ENCODE results near the gene DYNLT4.
A peak's percentile ranks its signal among the peaks of the same experiment; 100 is the strongest.
"Not testable (repeated sequence)": the region's sequence is repeated elsewhere in the genome, so short reads cannot be mapped to it uniquely, and the experiment has no call there.

Gene DYNLT4

DNA sequence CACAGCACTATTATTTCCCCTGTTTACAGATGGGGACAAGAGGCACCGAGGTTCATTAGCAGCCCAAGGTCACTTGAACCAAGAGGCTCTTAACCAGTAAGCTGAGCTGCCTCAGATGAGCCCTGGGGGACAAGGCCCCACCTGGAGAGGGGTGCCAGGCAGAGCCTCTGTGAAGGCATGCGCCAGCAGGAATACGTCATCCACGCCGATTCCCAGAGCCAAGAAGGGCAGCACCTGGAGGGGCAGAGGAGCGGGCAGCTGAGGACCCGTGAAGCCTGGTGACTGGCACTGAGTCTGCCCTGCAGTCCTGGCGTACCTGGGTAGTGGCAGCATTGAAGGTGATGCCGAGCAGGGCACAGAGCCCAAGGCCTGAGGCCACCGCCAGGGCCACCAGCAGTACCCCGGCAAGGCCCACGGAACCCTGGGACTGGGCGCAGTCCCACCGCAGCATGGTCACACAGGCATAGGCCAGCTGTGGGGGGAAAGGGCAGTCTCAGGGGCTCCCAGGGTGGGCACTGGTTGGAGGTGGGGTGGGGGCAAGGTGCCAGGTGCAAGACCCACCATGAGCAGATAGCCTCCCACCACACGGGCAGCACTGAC is 21.8 kb upstream of the DYNLT4 start:
- no peak for DNase-seq (ENCODE audit: low read depth, low spot score)

DNA sequence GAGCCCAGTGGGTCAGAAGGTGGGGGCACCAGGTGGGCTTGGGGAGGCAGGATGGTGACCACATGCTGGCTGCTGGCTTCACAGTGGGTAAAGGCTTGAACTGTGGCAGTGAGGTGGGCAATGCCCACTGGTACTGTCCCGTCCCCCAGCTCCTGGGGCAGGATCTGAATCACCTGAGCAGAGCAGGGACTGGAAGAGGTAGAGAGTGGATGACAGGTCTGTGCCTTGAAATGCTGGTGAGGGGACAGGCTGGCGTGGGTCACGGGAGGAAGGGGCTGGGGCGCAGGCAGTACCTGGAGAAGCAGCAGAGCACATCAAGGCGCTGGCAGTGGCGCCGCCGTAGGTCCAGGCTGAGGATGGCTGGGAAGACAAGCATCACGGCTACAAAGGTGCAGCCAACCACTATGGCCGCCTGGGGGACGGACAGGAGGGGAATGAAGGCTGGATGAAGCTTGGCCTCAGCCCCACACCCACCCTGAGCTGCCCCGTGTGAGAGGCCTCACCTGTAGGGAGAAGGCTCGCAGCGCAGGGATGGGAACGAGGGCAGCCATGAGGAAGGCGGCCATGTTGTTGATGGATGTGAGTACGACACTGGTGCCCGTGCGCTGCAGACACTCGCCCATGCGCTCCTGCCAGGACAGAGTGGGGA is 21.0 kb upstream of the DYNLT4 start:
- DNase-seq (ENCODE audit: low read depth, low spot score), result no peak

- no peak for DNase-seq (ENCODE audit: low read depth, low spot score)
These were observed 20.2 kb upstream of the DYNLT4 start for GRCh38 chr1:44827197-44828002.

GRCh38 chr1:44826375-44827196 is 19.4 kb upstream of the DYNLT4 start:
- no peak for DNase-seq (ENCODE audit: low read depth, low spot score)

GRCh38 chr1:44824392-44824791 is 17.2 kb upstream of the DYNLT4 start:
- DNase-seq (ENCODE audit: low read depth, low spot score), result not testable (repeated sequence)

DNA sequence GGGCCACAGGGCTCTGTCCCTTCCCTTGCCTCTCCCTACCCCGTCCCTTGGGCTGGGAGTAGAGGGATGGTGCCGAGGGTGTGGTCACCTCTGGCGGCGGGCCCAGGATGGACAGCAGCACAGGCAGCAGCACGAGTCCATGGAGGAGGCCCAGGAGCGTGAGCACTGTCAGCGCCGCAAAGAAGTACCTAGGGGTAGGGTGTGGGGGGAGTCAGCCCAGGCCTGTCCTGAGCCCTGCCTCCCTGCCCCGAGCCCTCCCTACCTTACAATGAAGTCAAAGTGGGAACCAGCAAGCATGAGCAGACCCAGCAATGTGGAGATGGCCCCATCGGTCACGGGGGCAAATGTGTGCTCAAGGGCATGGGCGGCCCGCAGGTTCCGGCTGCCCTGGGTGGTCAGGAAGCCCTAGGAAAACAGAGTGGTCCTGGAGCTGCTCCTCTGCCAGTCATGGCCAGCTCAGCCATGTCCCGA is 15.9 kb upstream of the DYNLT4 start:
- DNase-seq (ENCODE audit: low read depth, low spot score), result no peak

- no peak for DNase-seq (ENCODE audit: low read depth, low spot score)
These were observed 15.1 kb upstream of the DYNLT4 start for GRCh38 chr1:44822131-44822701.

GRCh38 chr1:44821240-44821715 is 14.1 kb upstream of the DYNLT4 start:
- no peak for DNase-seq (ENCODE audit: low read depth, low spot score)

- DNase-seq (ENCODE audit: low read depth, low spot score), result no peak
These were observed 13.4 kb upstream of the DYNLT4 start for GRCh38 chr1:44820328-44821239.

DNA sequence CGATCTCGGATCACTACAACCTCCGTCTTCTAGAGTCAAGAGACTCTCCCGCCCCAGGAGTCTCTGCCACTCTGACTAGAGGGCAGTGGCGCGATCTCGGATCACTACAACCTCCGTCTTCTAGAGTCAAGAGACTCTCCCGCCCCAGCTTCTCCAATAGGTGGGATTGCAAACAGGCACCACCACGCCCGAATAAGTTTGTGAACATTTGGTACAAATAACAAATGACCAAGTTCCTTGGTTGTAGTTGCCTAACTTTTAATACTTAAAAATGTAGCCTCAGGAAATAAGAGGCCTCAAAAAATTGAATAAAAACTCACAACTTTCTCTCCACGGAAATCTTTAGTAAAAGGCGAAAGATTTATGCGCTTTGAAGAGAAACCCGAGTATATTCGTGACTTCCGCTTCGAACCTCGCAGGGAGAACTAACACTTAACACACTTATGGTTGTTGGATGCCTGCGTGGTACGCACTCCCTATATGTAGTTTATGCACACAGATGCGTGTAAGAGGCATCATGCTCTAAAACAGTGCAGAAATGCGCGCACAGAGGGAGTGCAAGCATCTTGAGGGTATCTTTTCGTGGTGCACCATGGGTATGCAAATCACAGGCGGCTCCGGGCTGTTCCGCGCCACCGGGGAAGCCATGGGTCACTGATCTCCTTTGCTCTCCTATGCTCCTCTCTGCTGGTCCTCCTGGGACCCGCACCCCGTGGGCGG is 12.6 kb upstream of the DYNLT4 start:
- DNase-seq (ENCODE audit: low read depth, low spot score), result peak; percentile 62

DNA sequence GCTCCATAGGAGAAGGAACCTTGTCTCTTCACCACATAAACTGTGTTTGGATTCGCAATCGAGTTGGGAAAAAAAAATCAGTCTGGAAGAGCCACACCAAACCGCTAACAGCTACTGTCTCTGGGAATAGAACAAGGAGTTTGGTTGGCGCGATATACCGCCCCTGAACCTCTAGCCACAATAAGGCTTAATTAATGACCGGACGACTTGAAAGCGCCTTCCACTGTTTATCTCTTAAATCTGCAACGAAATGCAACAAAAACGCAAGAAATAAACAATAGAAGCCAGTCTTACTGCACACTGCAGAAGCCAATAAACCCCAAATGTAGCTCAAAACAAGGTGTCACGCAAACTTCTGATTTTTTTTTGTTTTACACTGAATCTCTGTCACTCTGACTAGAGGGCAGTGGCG is 12.1 kb upstream of the DYNLT4 start:
- DNase-seq (ENCODE audit: low read depth, low spot score), result no peak

- no peak for DNase-seq (ENCODE audit: low read depth, low spot score)
These were observed 10.8 kb upstream of the DYNLT4 start for GRCh38 chr1:44817771-44818495.

- DNase-seq (ENCODE audit: low read depth, low spot score), result no peak
These were observed 10.2 kb upstream of the DYNLT4 start for GRCh38 chr1:44817307-44817706.

- DNase-seq (ENCODE audit: low read depth, low spot score), result not testable (repeated sequence)
These were observed 8.8 kb upstream of the DYNLT4 start for GRCh38 chr1:44815926-44816325.

- no peak for DNase-seq (ENCODE audit: low read depth, low spot score)
These were observed 5.8 kb upstream of the DYNLT4 start for GRCh38 chr1:44812822-44813543.

- no peak for DNase-seq (ENCODE audit: low read depth, low spot score)
These were observed 4.1 kb upstream of the DYNLT4 start for GRCh38 chr1:44811234-44811633.

GRCh38 chr1:44810762-44811105 is 3.6 kb upstream of the DYNLT4 start:
- not testable (repeated sequence) for DNase-seq (ENCODE audit: low read depth, low spot score)

DNA sequence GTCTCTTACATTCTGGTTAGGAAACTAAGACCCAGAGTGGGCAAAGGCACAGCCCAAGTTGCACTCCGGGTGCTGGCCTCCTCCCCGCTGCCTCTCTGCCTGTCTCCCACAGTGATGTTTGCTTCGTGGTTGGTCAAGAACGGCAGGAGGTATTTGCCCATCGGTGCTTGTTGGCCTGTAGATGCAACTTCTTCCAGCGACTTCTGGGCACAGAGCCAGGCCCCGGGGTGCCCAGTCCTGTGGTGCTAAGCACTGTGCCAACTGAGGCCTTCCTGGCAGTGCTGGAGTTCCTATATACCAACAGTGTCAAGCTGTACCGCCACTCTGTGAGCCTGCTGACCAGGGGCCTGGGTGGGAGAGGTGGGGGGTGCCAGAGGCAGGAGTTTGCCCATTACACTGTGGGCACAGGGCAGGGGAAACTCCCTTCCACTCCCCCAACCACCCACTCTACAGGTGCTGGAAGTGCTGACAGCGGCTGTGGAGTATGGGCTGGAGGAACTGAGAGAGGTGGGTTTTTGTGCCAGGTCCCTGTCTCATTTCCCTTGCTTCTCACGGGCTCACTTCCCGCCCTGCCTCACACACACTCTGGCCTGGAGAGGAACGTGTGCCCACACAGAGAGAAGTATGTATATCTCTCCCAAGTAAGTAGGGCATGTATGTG is 3.1 kb upstream of the DYNLT4 start:
- DNase-seq (ENCODE audit: low read depth, low spot score), result no peak

All from activated naive CD8-positive, alpha-beta T cell treated with anti-CD3 and anti-CD28 coated beads, Interleukin-2, amount 50 U/mL, for 16 hours (primary cell).